Stimulated activated naive CD4-positive, alpha-beta T cell (primary cell): ENCODE measurements around the gene SBK1.
"Not testable (repeated sequence)": the region's sequence is repeated elsewhere in the genome, so short reads cannot be mapped to it uniquely, and the experiment has no call there.

Experiments used
- DNase-seq, 6 experiments: peaks; one replicate each; lab custom pipeline; 2025; lab: John Stamatoyannopoulos, UW

Gene SBK1

GRCh38 chr16:28291651-28292626 is at the start of gene SBK1:
SBK1 (plus strand) TSS chr16:28292525; CDS start chr16:28317392, 24,867 bp downstream.
- peak; percentile 73 to 90 (median 76) for DNase-seq

- DNase-seq, result not testable (repeated sequence)
Observed at GRCh38 chr16:28249483-28249882, 42.8 kb upstream of the SBK1 start.

- no peak for DNase-seq
Observed at GRCh38 chr16:28250999-28251398, 41.3 kb upstream of the SBK1 start.

GRCh38 chr16:28254158-28254557 is 38.2 kb upstream of the SBK1 start:
- no peak for DNase-seq

- DNase-seq, result no peak
Observed at GRCh38 chr16:28255838-28256237, 36.5 kb upstream of the SBK1 start.

- DNase-seq, result no peak
Observed at GRCh38 chr16:28257256-28257655, 35.1 kb upstream of the SBK1 start.

GRCh38 chr16:28258567-28258966 is 33.8 kb upstream of the SBK1 start:
- no peak for DNase-seq

- peak in 1 of 6 experiments; percentile 6 for DNase-seq
Observed at GRCh38 chr16:28259091-28259780, 33.1 kb upstream of the SBK1 start.

- no peak for DNase-seq
Observed at GRCh38 chr16:28259781-28260150, 32.6 kb upstream of the SBK1 start.

- no peak for DNase-seq
Observed at GRCh38 chr16:28260193-28260592, 32.1 kb upstream of the SBK1 start.

GRCh38 chr16:28261942-28262341 is 30.4 kb upstream of the SBK1 start:
- no peak for DNase-seq

GRCh38 chr16:28263305-28263704 is 29.0 kb upstream of the SBK1 start:
- no peak for DNase-seq

- no peak for DNase-seq
Observed at GRCh38 chr16:28264656-28265055, 27.7 kb upstream of the SBK1 start.

- peak in 3 of 6 experiments; percentile 13 to 44 (median 31) for DNase-seq
Observed at GRCh38 chr16:28265822-28266221, 26.5 kb upstream of the SBK1 start.

- no peak for DNase-seq
Observed at GRCh38 chr16:28267356-28267755, 25.0 kb upstream of the SBK1 start.

- no peak for DNase-seq
Observed at GRCh38 chr16:28273511-28273910, 18.8 kb upstream of the SBK1 start.

- no peak for DNase-seq
Observed at GRCh38 chr16:28274676-28275075, 17.6 kb upstream of the SBK1 start.

- no peak for DNase-seq
Observed at GRCh38 chr16:28276301-28276700, 16.0 kb upstream of the SBK1 start.

GRCh38 chr16:28277537-28278388 is 14.6 kb upstream of the SBK1 start:
- DNase-seq, result peak; percentile 67 to 87 (median 79)

- DNase-seq, result peak in 3 of 6 experiments; percentile 28 to 52 (median 42)
Observed at GRCh38 chr16:28279006-28279405, 13.3 kb upstream of the SBK1 start.

- no peak for DNase-seq
Observed at GRCh38 chr16:28280881-28281836, 11.2 kb upstream of the SBK1 start.
